H9 (cell line): Measurements from ENCODE around the gene GNB1L. TPM values are rescaled to one million over a fixed set of nuclear protein-coding genes. Genes with fewer than 3 reads are reported as not detected.
A peak's percentile ranks its signal among the peaks of the same experiment; 100 is the strongest.

ENCODE experiments used
- DNase-seq: peaks from one replicate; pipeline ENCODE4 v3.0.0-alpha.2; 2017
- H2AFZ ChIP-seq: one replicate; pipeline ENCODE4 v1.6.1; 2013; ENCODE audit warnings: mild to moderate bottlenecking, low read length, control low read depth, moderate library complexity
- H2AK5ac ChIP-seq: 2 replicates; pipeline ENCODE4 v1.6.1; 2013; ENCODE audit warnings: low read length, control low read depth, mixed read lengths; ENCODE audit not compliant: insufficient read length
- H2BK120ac ChIP-seq: one replicate; pipeline ENCODE4 v1.6.1; 2013; ENCODE audit warnings: low read depth, mild to moderate bottlenecking, low read length, control low read depth, inconsistent platforms; ENCODE audit not compliant: poor library complexity, severe bottlenecking
- H2BK12ac ChIP-seq: 2 replicates; pipeline ENCODE4 v1.6.1; 2013; ENCODE audit warnings: low read length, control low read depth, mixed read lengths, low read depth; ENCODE audit not compliant: insufficient read length
- H2BK15ac ChIP-seq: 2 replicates; pipeline ENCODE4 v1.6.1; 2013; ENCODE audit warnings: low read depth, low read length, control low read depth
- H2BK20ac ChIP-seq: one replicate; pipeline ENCODE4 v1.6.1; 2013; ENCODE audit warnings: low read depth, mild to moderate bottlenecking, low read length, control low read depth, inconsistent platforms; ENCODE audit not compliant: poor library complexity, severe bottlenecking
- H2BK5ac ChIP-seq: 2 replicates; pipeline ENCODE4 v1.6.1; 2013; ENCODE audit warnings: low read length, control low read depth, mixed read lengths; ENCODE audit not compliant: insufficient read length
- H3K14ac ChIP-seq: 2 replicates; pipeline ENCODE4 v1.6.1; 2013; ENCODE audit warnings: low read length, control low read depth; ENCODE audit not compliant: insufficient read depth
- H3K18ac ChIP-seq: 2 replicates; pipeline ENCODE4 v1.6.1; 2013; ENCODE audit warnings: low read depth, mild to moderate bottlenecking, mixed read lengths, low read length, control low read depth; ENCODE audit not compliant: insufficient read length
- H3K23ac ChIP-seq: 2 replicates; pipeline ENCODE4 v1.6.1; 2013; ENCODE audit warnings: low read length, control low read depth, mixed read lengths, low read depth; ENCODE audit not compliant: insufficient read length
- H3K23me2 ChIP-seq: 2 replicates; pipeline ENCODE4 v1.6.1; 2013; ENCODE audit warnings: low read depth, mild to moderate bottlenecking, mixed read lengths, low read length, control low read depth; ENCODE audit not compliant: insufficient read length, poor library complexity, severe bottlenecking
- H3K27ac ChIP-seq: 2 replicates; pipeline ENCODE4 v1.5.1; 2013; ENCODE audit warnings: low read length, control low read depth, mixed read lengths, low read depth; ENCODE audit not compliant: insufficient read length
- H3K27me3 ChIP-seq: 2 replicates; pipeline ENCODE4 v1.6.1; 2013; ENCODE audit warnings: low read length, control low read depth, inconsistent platforms; ENCODE audit not compliant: insufficient read depth
- H3K4ac ChIP-seq: 2 replicates; pipeline ENCODE4 v1.6.1; 2013; ENCODE audit warnings: low read depth, mild to moderate bottlenecking, control low read depth, inconsistent platforms, low read length, moderate library complexity
- H3K4me1 ChIP-seq: 2 replicates; pipeline ENCODE4 v1.6.1; 2013; ENCODE audit warnings: low read length, control low read depth, inconsistent platforms; ENCODE audit not compliant: insufficient read depth
- H3K4me2 ChIP-seq: 2 replicates; pipeline ENCODE4 v1.6.1; 2013; ENCODE audit warnings: low read length, control low read depth, mixed read lengths; ENCODE audit not compliant: insufficient read length, insufficient read depth
- H3K56ac ChIP-seq: 2 replicates; pipeline ENCODE4 v1.6.1; 2013; ENCODE audit warnings: low read depth, mild to moderate bottlenecking, mixed read lengths, low read length, control low read depth; ENCODE audit not compliant: insufficient read length
- H3K79me1 ChIP-seq: 2 replicates; pipeline ENCODE4 v1.6.1; 2013; ENCODE audit warnings: low read depth, mild to moderate bottlenecking, moderate library complexity, low read length, control low read depth, inconsistent platforms; ENCODE audit not compliant: insufficient read depth, poor library complexity, severe bottlenecking
- H3K79me2 ChIP-seq: 2 replicates; pipeline ENCODE4 v1.6.1; 2013; ENCODE audit warnings: low read length, control low read depth, inconsistent platforms; ENCODE audit not compliant: insufficient read depth
- H3K9ac ChIP-seq: 2 replicates; pipeline ENCODE4 v1.6.1; 2013; ENCODE audit warnings: low read length, control low read depth, mixed read lengths; ENCODE audit not compliant: insufficient read length; ENCODE audit errors: extremely low read depth
- H3K9me3 ChIP-seq: one replicate; pipeline ENCODE4 v1.6.1; 2013; ENCODE audit warnings: low read depth, low read length, inconsistent platforms; ENCODE audit not compliant: control insufficient read depth
- H3T11ph ChIP-seq: one replicate; pipeline ENCODE4 v1.6.1; 2013; ENCODE audit warnings: mild to moderate bottlenecking, low read length, control low read depth, inconsistent platforms
- H4K20me1 ChIP-seq: one replicate; pipeline ENCODE4 v1.6.1; 2013; ENCODE audit not compliant: control insufficient read depth, insufficient read length, insufficient read depth
- H4K5ac ChIP-seq: 2 replicates; pipeline ENCODE4 v1.6.1; 2013; ENCODE audit warnings: low read depth, mild to moderate bottlenecking, mixed read lengths, low read length, control low read depth; ENCODE audit not compliant: insufficient read length
- H4K8ac ChIP-seq: replicated peaks from 2 replicates; pipeline ENCODE4 v1.6.1; 2013; ENCODE audit warnings: low read length, control low read depth, mixed read lengths, low read depth; ENCODE audit not compliant: insufficient read length
- H4K91ac ChIP-seq: 2 replicates; pipeline ENCODE4 v1.6.1; 2013; ENCODE audit warnings: low read depth, mild to moderate bottlenecking, moderate library complexity, mixed read lengths, low read length, control low read depth; ENCODE audit not compliant: insufficient read length
- H3K27ac Mint-ChIP-seq, 3 experiments: 2 replicates in 2 of 3; 3 replicates in 1 of 3; pipeline ENCODE4 v1.8.0; 2020 to 2021; ENCODE audit warnings: mixed read lengths in 3 of 3, mild to moderate bottlenecking in 1 of 3, moderate library complexity in 1 of 3
- H3K27me3 Mint-ChIP-seq: 2 replicates; pipeline ENCODE4 v1.8.0; 2021; ENCODE audit warnings: low read depth, mild to moderate bottlenecking, moderate library complexity, mixed read lengths
- H3K36me3 Mint-ChIP-seq, 3 experiments: 2 replicates in 2 of 3; 3 replicates in 1 of 3; pipeline ENCODE4 v1.8.0; 2020 to 2021; ENCODE audit warnings: low read depth in 3 of 3, mixed read lengths in 3 of 3; ENCODE audit not compliant: insufficient read depth in 1 of 3
- H3K4me1 Mint-ChIP-seq, 2 experiments: 2 replicates each; pipeline ENCODE4 v1.8.0; 2020; ENCODE audit warnings: mixed read lengths in 2 of 2
- H3K4me3 Mint-ChIP-seq, 2 experiments: 2 replicates in 1 of 2; 3 replicates in 1 of 2; pipeline ENCODE4 v1.8.0; 2020 to 2021; ENCODE audit warnings: mild to moderate bottlenecking in 2 of 2, mixed read lengths in 2 of 2, moderate library complexity in 1 of 2
- H3K9me3 Mint-ChIP-seq, 2 experiments: 2 replicates in 1 of 2; 3 replicates in 1 of 2; pipeline ENCODE4 v1.8.0; 2020; ENCODE audit warnings: mild to moderate bottlenecking in 2 of 2, mixed read lengths in 2 of 2, moderate library complexity in 1 of 2
- CTCF ChIP-seq: fragments of 200-600 bp; sonication (generic); conservative IDR thresholded peaks from 3 replicates; pipeline ENCODE4 v1.8.0; 2021; ENCODE audit warnings: antibody characterized with exemption, mild to moderate bottlenecking
- WGBS: extraction: QIAGEN DNeasy Blood & Tissue Kit; methylation state at CpG from one replicate; pipeline ENCODE4 v1.1.7; 2013; ENCODE audit warnings: missing lambda C conversion rate, low lambda C conversion rate, mixed read lengths; ENCODE audit not compliant: insufficient read length; ENCODE audit errors: extremely low coverage; 5-methylcytosine and 5-hydroxymethylcytosine counted together
- total RNA-seq: library from RNA; stranded (reverse); gene quantifications from 2 replicates; pipeline ENCODE4 v1.2.1, GENCODE V29; 2021

GNB1L gene
- total RNA-seq, 1 experiment from 2014 or later: 22.4 TPM

GRCh38 chr22:19851291-19852176, 3.1 kb downstream of the GNB1L start:
- no peak overlapping the region for H3K56ac ChIP-seq
- no peak for TF ChIP-seq CTCF
- no peaks in the 10 kb centered on the region for H3K27me3 ChIP-seq
- H3K4me2 ChIP-seq: no peak overlapping the region
- no peaks in the 10 kb centered on the region for H3K9me3 ChIP-seq
- no peak overlapping the region for H2BK15ac ChIP-seq
- no peak overlapping the region for H2BK12ac ChIP-seq
- peaks cover 40 to 63% (median 53%) of the 10 kb centered on the region in 3 experiments; a peak in 6 of 7 replicates for H3K36me3 Mint-ChIP-seq
- no peak overlapping the region for H3K9ac ChIP-seq
- H4K20me1 ChIP-seq: no peaks in the 10 kb centered on the region
- peak overlapping the region in 1 of 2 experiments; percentile 90; a peak in 2 of 5 replicates for H3K4me3 Mint-ChIP-seq
- peaks cover 31 to 35% of the 10 kb centered on the region in 2 experiments for H3K4me1 Mint-ChIP-seq
- no peaks in the 10 kb centered on the region; a peak in 1 of 5 replicates for H3K9me3 Mint-ChIP-seq
- peaks cover 17% of the 10 kb centered on the region for H3K23me2 ChIP-seq
- no peak overlapping the region for H3K23ac ChIP-seq
- H2AK5ac ChIP-seq: no peak overlapping the region
- H3K4me1 ChIP-seq: no peaks in the 10 kb centered on the region; the same call in 1 of the 2 replicates
- H3K18ac ChIP-seq: no peak overlapping the region
- H4K91ac ChIP-seq: no peak overlapping the region
- WGBS: no CpG with 5 or more reads among the region's 21 CpGs
- no peak overlapping the region for H2BK20ac ChIP-seq
- peaks cover 13% of the 10 kb centered on the region; the same call in 1 of the 2 replicates for H3K79me2 ChIP-seq
- no peak overlapping the region for H3K4ac ChIP-seq
- no peaks in the 10 kb centered on the region; the same call in 1 of the 2 replicates for H3K27me3 Mint-ChIP-seq
- no peak overlapping the region for H4K8ac ChIP-seq
- H3K27ac ChIP-seq: no peak overlapping the region
- no peak for DNase-seq
- H2BK5ac ChIP-seq: no peak overlapping the region
- no peak overlapping the region for H2AFZ ChIP-seq
- peak overlapping the region in 1 of 3 experiments; percentile 79; a peak in 2 of 7 replicates for H3K27ac Mint-ChIP-seq
- H3K14ac ChIP-seq: no peak overlapping the region
- no peak overlapping the region for H2BK120ac ChIP-seq
- peaks cover 10% of the 10 kb centered on the region for H3K79me1 ChIP-seq
- H3T11ph ChIP-seq: no peak overlapping the region
- no peak overlapping the region for H4K5ac ChIP-seq
